Astrocyte (in vitro differentiated cells and primary cell): ENCODE measurements around the gene CYP27B1.

Experiments
- CTCF ChIP-seq: IDR thresholded peaks from 2 replicates; pipeline ENCODE4 v1.5.1; 2011; ENCODE audit warnings: low read depth, mild to moderate bottlenecking, inconsistent platforms, low read length, moderate library complexity; ENCODE audit not compliant: insufficient read depth
- EZH2 ChIP-seq: IDR thresholded peaks from 2 replicates; pipeline ENCODE4 v1.6.1; 2012; ENCODE audit warnings: mild to moderate bottlenecking, low read length, inconsistent platforms; ENCODE audit not compliant: insufficient read depth

GRCh38 chr12:57759360-57759980 lies 7.4 kb downstream of the CYP27B1 start:
- TF ChIP-seq CTCF (peak; percentile 41), EZH2 (no peak)
